GM12801 (cell line): ENCODE measurements around the gene NELL1.

Experiments used
- TF ChIP-seq, protein P1 (sequence below): IDR thresholded peaks from one replicate; pipeline ENCODE4 v1.5.1; 2011; ENCODE audit warnings: control low read depth; ENCODE audit not compliant: insufficient read length; ENCODE audit errors: extremely low read depth

NELL1 gene

DNA sequence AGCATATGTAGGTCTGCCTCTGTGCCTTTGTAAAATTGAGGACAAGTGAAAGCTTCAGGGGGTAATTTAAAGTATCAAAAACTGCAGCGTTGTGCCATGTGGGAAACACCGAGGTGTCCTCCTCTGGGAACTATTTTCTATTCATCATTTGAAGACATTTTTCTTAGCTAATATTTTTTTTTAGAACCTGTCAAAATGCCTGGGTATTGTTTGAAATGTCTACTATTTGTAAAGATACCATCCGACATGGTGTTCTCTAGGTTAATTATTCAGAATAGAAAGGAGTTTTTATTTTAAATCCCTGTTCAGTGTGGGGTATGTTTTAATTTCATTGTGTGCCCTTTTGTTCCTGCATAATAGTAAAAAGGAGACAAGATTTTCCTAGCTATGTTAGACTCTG lies 490.8 kb downstream of the NELL1 start:
- TF ChIP-seq, protein P1, sequence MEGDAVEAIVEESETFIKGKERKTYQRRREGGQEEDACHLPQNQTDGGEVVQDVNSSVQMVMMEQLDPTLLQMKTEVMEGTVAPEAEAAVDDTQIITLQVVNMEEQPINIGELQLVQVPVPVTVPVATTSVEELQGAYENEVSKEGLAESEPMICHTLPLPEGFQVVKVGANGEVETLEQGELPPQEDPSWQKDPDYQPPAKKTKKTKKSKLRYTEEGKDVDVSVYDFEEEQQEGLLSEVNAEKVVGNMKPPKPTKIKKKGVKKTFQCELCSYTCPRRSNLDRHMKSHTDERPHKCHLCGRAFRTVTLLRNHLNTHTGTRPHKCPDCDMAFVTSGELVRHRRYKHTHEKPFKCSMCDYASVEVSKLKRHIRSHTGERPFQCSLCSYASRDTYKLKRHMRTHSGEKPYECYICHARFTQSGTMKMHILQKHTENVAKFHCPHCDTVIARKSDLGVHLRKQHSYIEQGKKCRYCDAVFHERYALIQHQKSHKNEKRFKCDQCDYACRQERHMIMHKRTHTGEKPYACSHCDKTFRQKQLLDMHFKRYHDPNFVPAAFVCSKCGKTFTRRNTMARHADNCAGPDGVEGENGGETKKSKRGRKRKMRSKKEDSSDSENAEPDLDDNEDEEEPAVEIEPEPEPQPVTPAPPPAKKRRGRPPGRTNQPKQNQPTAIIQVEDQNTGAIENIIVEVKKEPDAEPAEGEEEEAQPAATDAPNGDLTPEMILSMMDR: no peak

DNA sequence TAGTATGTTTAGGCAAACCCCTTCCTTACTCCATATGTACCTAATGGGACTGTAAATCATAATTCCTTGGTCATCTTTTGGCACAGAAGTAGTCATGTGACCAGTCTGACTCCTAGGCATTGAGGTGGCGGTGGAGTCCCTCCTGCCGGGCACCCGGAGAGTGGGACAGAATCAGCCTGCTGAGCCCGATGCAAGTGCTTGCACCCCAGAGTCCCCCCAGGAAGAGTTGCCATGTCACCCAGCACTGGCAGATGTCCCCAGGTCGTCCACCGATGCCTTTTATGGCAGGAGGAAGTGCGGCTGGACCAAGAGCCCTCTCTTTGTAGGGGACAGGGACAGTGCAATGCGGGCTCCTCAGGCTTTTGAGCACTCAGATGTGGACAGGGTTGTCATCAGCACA lies 500.3 kb downstream of the NELL1 start:
- TF ChIP-seq, protein P1: no peak

DNA sequence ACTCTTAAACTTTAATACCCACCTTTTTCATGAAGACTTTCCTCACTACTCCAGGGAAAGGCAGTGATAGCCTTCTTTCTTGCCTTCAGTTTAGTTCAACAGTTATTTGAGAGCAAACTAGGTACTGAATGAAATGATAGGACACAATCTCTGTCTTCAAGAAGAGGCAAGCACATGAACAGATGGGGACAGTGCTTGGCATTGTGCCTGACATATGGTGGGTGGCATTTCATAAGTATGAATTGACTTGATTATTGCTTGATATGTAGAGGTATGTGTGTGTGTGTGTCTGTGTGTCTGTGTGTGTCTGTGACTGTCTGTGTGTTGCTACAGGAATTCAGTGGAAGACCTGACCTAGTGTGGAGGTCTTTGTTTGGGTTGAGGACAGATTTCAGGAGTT lies 504.1 kb downstream of the NELL1 start:
- TF ChIP-seq, protein P1: no peak

DNA sequence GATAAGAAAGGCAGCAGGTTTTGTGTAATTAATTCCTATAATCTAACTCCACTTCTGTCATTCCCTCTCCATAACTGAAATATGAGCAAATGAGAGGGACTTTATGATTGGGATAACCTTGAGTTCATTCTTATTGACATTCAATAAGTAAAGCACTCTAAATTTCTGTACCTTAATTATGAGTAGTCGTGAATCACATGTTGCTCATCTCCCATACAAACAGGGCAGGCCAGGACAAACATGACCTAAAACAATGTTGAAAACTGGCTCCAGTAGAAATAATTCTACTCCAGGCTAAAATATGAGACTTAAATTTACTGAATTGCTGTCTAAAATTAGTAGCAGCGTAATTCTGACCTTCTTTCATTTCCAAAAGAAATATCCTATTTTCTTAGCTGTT lies 505.4 kb downstream of the NELL1 start:
- TF ChIP-seq, protein P1: no peak

DNA sequence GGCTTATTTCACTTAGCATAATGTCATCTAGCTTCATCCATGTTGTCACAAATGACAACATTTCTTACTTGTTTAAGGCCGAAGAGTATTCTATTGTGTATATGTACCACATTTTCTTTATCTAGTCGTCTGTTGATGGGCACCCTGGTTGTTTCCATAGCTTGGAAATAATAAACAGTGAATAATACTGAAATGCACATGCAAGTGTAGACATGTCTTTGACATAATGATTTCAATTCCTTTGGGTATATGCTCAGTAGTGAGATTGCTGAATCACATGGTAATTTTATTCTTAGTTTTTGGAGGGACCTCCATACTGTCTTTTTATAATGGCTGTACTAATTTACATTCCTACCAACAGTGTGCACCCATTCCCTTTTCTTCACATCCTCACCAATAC lies 508.0 kb downstream of the NELL1 start:
- TF ChIP-seq, protein P1: no peak

DNA sequence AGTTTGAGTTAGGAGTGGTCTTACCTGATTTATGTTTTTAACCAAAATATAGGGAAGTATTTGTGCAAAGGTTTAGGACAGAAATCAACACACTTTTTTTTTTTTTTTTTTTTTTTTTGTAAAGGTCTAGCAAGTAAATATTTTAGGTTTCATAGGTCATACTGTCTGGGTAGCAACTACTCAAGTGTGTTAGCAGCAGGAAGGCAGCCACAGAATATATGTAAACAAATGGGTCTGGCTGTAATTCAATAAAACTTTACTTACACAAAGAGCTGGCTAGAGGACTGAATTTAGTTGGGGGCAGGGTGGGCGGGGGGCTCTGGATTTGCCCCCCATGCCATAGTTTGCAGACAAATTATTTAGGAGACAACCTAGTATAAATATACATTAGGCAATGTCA lies 510.4 kb downstream of the NELL1 start:
- TF ChIP-seq, protein P1: no peak

DNA sequence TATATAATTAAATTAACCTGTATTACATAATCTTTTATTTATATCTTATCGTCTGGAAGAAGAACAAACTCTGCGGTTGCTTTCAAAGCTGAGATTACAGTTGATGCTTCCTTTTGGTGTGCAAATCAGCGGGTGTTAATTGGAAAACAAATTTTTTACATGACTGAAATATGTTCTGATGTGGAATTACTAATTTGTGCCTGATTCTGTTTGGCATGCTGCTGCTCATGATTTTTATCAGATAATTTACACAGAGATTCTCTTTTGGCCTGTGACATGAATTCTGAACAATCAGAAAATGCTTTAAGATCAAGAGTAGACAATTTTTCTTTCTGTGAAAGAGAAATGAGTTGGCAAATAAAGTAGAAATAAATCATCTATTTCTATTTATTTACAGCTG lies 510.8 kb downstream of the NELL1 start:
- TF ChIP-seq, protein P1: no peak

DNA sequence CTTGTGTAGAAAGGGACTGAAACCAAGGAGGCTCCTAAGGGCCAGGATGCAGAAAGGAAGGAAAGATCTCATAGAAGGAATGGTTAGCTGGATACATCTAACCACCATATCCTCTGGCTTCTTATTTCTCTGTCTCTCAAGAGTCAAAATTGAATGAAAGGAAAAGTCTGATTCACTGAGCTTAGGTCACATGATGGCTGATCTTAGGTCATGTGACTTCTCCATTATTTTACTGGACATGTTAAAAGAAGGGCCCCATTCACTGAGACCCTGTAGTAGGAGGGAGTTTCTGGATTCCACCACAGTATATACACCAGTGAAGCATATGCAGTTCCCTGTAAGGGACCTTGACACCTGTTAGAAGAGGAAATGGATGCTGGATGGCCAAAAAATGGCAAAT lies 516.6 kb downstream of the NELL1 start:
- TF ChIP-seq, protein P1: no peak
